Osteocyte (in vitro differentiated cells): ENCODE data around the gene RAVER1. TPM values are rescaled to one million over a fixed set of nuclear protein-coding genes. Genes with fewer than 3 reads are reported as not detected.

Experiments
- DNase-seq: peaks from one replicate; pipeline ENCODE4 v3.0.0; 2021; ENCODE audit warnings: mixed read lengths; ENCODE audit not compliant: unreplicated experiment; ENCODE audit errors: extremely low spot score
- H3K27ac Mint-ChIP-seq: one replicate; pipeline ENCODE4 v1.8.0; 2021; ENCODE audit warnings: mild to moderate bottlenecking, mixed read lengths; ENCODE audit not compliant: unreplicated experiment
- H3K27me3 Mint-ChIP-seq: one replicate; pipeline ENCODE4 v1.8.0; 2021; ENCODE audit warnings: mixed read lengths; ENCODE audit not compliant: unreplicated experiment
- H3K36me3 Mint-ChIP-seq: one replicate; pipeline ENCODE4 v1.8.0; 2021; ENCODE audit warnings: mixed read lengths; ENCODE audit not compliant: unreplicated experiment
- H3K4me1 Mint-ChIP-seq: one replicate; pipeline ENCODE4 v1.8.0; 2021; ENCODE audit warnings: mixed read lengths; ENCODE audit not compliant: unreplicated experiment
- H3K4me3 Mint-ChIP-seq: one replicate; pipeline ENCODE4 v1.8.0; 2021; ENCODE audit warnings: mild to moderate bottlenecking, moderate library complexity, mixed read lengths; ENCODE audit not compliant: unreplicated experiment
- H3K9me3 Mint-ChIP-seq: one replicate; pipeline ENCODE4 v1.8.0; 2021; ENCODE audit warnings: mixed read lengths; ENCODE audit not compliant: unreplicated experiment
- CTCF ChIP-seq: fragments of 200-600 bp; sonication (generic); IDR thresholded peaks from 2 replicates; pipeline ENCODE4 v1.5.0; 2021; ENCODE audit warnings: antibody characterized with exemption, mild to moderate bottlenecking, moderate library complexity
- total RNA-seq: library from RNA; stranded (reverse); gene quantifications from 2 replicates; pipeline ENCODE4 v1.2.1, GENCODE V29; 2021

RAVER1 gene
- total RNA-seq, 1 donor from 2014 or later, result 45.8 TPM

GRCh38 chr19:10289167-10289835 is 44.0 kb downstream of the RAVER1 start:
- Mint-ChIP-seq H3K9me3 (no peaks in the 10 kb centered on the region), H3K27ac (no peak overlapping the region), H3K36me3 (peaks cover 10% of the 10 kb centered on the region), H3K4me3 (peak overlapping the region; percentile 72), H3K4me1 (peaks cover 44% of the 10 kb centered on the region), H3K27me3 (peaks cover 53% of the 10 kb centered on the region)
- TF ChIP-seq CTCF, result no peak
- peak; percentile 84 for DNase-seq

- no peak for TF ChIP-seq CTCF
- Mint-ChIP-seq H3K4me3 (peak overlapping the region; percentile 72), H3K36me3 (peaks cover 10% of the 10 kb centered on the region), H3K27me3 (peaks cover 47% of the 10 kb centered on the region), H3K9me3 (no peaks in the 10 kb centered on the region), H3K27ac (no peak overlapping the region), H3K4me1 (peaks cover 44% of the 10 kb centered on the region)
- DNase-seq, result no peak
Observed at GRCh38 chr19:10288662-10289166, 44.6 kb downstream of the RAVER1 start.

- no peak within 1 kb of the TSS for H3K27ac Mint-ChIP-seq
- no peak within 1 kb of the TSS for H3K4me3 Mint-ChIP-seq
- DNase-seq, result peak; percentile 81
Observed at GRCh38 chr19:10286803-10287737, 46.3 kb downstream of the RAVER1 start, which contains the start of gene ICAM4. ICAM4 (plus strand) TSS chr19:10286955; CDS start chr19:10287013, 58 bp downstream.

GRCh38 chr19:10285393-10285792 is 47.9 kb downstream of the RAVER1 start:
- Mint-ChIP-seq H3K4me1 (peaks cover 18% of the 10 kb centered on the region), H3K27ac (no peak overlapping the region), H3K4me3 (no peak overlapping the region), H3K9me3 (no peaks in the 10 kb centered on the region), H3K27me3 (peaks cover 16% of the 10 kb centered on the region), H3K36me3 (peaks cover 13% of the 10 kb centered on the region)
- no peak for DNase-seq
- TF ChIP-seq CTCF, result no peak

More at GRCh38 chr19:10286803-10287737, 46.3 kb downstream of the RAVER1 start, which contains the start of gene ICAM4:
- Mint-ChIP-seq H3K27me3 (peaks cover 31% of the 10 kb centered on the region), H3K36me3 (peaks cover 8% of the 10 kb centered on the region), H3K4me1 (peaks cover 35% of the 10 kb centered on the region), H3K9me3 (no peaks in the 10 kb centered on the region)
- no peak for TF ChIP-seq CTCF

- Mint-ChIP-seq H3K36me3 (peaks cover 14% of the 10 kb centered on the region), H3K9me3 (no peaks in the 10 kb centered on the region), H3K4me3 (no peak overlapping the region), H3K4me1 (peaks cover 13% of the 10 kb centered on the region), H3K27ac (no peak overlapping the region), H3K27me3 (peaks cover 11% of the 10 kb centered on the region)
- DNase-seq, result no peak
- no peak for TF ChIP-seq CTCF
Observed at GRCh38 chr19:10284960-10285278, 48.4 kb downstream of the RAVER1 start.
